SK-N-SH (cell line): Measurements from ENCODE around the gene ENDOD1.

ENCODE experiments used
- CTCF ChIP-seq: fragments of 200-600 bp; sonication (generic); IDR thresholded peaks from 2 replicates; pipeline ENCODE4 v1.6.1; 2017; ENCODE audit warnings: antibody characterized with exemption, mild to moderate bottlenecking, moderate library complexity
- EP300 ChIP-seq, 2 experiments: IDR thresholded peaks; 2 replicates each; pipeline versions ENCODE4 v1.4.0 to v1.6.1; 2012; ENCODE audit warnings: borderline replicate concordance in 1 of 2, low read depth in 1 of 2, low read length in 1 of 2
- MEF2A ChIP-seq: IDR thresholded peaks from 2 replicates; pipeline ENCODE4 v1.4.0; 2012; ENCODE audit warnings: low read depth, borderline replicate concordance
- NRF1 ChIP-seq: IDR thresholded peaks from 2 replicates; pipeline ENCODE4 v1.6.1; 2012; ENCODE audit warnings: low read depth, mild to moderate bottlenecking, low read length
- POLR2AphosphoS5 ChIP-seq: IDR thresholded peaks from 2 replicates; pipeline ENCODE4 v1.6.1; 2012; ENCODE audit warnings: low read depth, low read length
- SMC3 ChIP-seq: IDR thresholded peaks from 2 replicates; pipeline ENCODE4 v1.6.1; 2012; ENCODE audit warnings: low read depth, low read length, improper control_type of control experiment

- TF ChIP-seq CTCF = no peak
- no peak for TF ChIP-seq EP300 (IDR thresholded peaks at IDR 0.05; ENCODE audit: borderline replicate concordance in 1 of 2, low read depth in 1 of 2, low read length in 1 of 2)
- TF ChIP-seq NRF1 = no peak
- TF ChIP-seq SMC3 = no peak
- no peak for TF ChIP-seq POLR2AphosphoS5
- TF ChIP-seq MEF2A = no peak
Measured at GRCh38 chr11:95100856-95101507, 11.3 kb downstream of the ENDOD1 start.
